KOPT-K1 (cell line): Measurements from ENCODE around the gene SUPT20H.
A peak's percentile ranks its signal among the peaks of the same experiment; 100 is the strongest.
"Not testable (repeated sequence)": the region's sequence is repeated elsewhere in the genome, so short reads cannot be mapped to it uniquely, and the experiment has no call there.

ENCODE experiments used
- H3K27ac ChIP-seq: fragments of 200-600 bp; sonication (generic); 2 replicates; pipeline ENCODE4 v1.5.1; 2016; ENCODE audit warnings: antibody characterized with exemption, mild to moderate bottlenecking, low read depth, low read length; ENCODE audit not compliant: poor library complexity, severe bottlenecking
- H3K36me3 ChIP-seq: fragments of 200-600 bp; sonication (generic); 2 replicates; pipeline ENCODE4 v1.5.1; 2017; ENCODE audit warnings: antibody characterized with exemption, mild to moderate bottlenecking, low read length, moderate library complexity; ENCODE audit not compliant: insufficient read depth
- H3K9me3 ChIP-seq: fragments of 200-600 bp; sonication (generic); 2 replicates; pipeline ENCODE4 v1.5.1; 2017; ENCODE audit warnings: antibody characterized with exemption, low read length, mild to moderate bottlenecking; ENCODE audit not compliant: insufficient read depth, poor library complexity, severe bottlenecking

The SUPT20H gene

GRCh38 chr13:37087486-37087885 lies 28.0 kb upstream of the SUPT20H start:
- H3K9me3 ChIP-seq: no peaks in the 10 kb centered on the region
- no peak overlapping the region for H3K27ac ChIP-seq
- H3K36me3 ChIP-seq: no peaks in the 10 kb centered on the region

GRCh38 chr13:37085606-37086005 lies 26.1 kb upstream of the SUPT20H start:
- Histone ChIP-seq H3K9me3 (no peaks in the 10 kb centered on the region), H3K27ac (no peak overlapping the region), H3K36me3 (no peaks in the 10 kb centered on the region)

GRCh38 chr13:37076818-37077217 lies 17.3 kb upstream of the SUPT20H start:
- Histone ChIP-seq H3K9me3 (no peaks in the 10 kb centered on the region), H3K36me3 (no peaks in the 10 kb centered on the region), H3K27ac (no peak overlapping the region)

GRCh38 chr13:37075164-37075563 lies 15.7 kb upstream of the SUPT20H start:
- no peak overlapping the region for H3K27ac ChIP-seq
- H3K9me3 ChIP-seq: no peaks in the 10 kb centered on the region
- H3K36me3 ChIP-seq: no peaks in the 10 kb centered on the region

- H3K27ac ChIP-seq: no peak overlapping the region
Observed at GRCh38 chr13:37074703-37075102, 15.2 kb upstream of the SUPT20H start.

GRCh38 chr13:37072024-37072423 lies 12.5 kb upstream of the SUPT20H start:
- no peaks in the 10 kb centered on the region for H3K9me3 ChIP-seq
- H3K27ac ChIP-seq: no peak overlapping the region
- no peaks in the 10 kb centered on the region for H3K36me3 ChIP-seq

More at GRCh38 chr13:37074703-37075102, 15.2 kb upstream of the SUPT20H start:
- Histone ChIP-seq H3K36me3 (no peaks in the 10 kb centered on the region), H3K9me3 (no peaks in the 10 kb centered on the region)

- Histone ChIP-seq H3K27ac (no peak overlapping the region), H3K36me3 (no peaks in the 10 kb centered on the region), H3K9me3 (no peaks in the 10 kb centered on the region)
Observed at GRCh38 chr13:37070956-37071355, 11.5 kb upstream of the SUPT20H start.

GRCh38 chr13:37070145-37070695 lies 10.7 kb upstream of the SUPT20H start:
- Histone ChIP-seq H3K36me3 (no peaks in the 10 kb centered on the region), H3K27ac (no peak overlapping the region), H3K9me3 (no peaks in the 10 kb centered on the region)

- Histone ChIP-seq H3K36me3 (no peaks in the 10 kb centered on the region), H3K9me3 (no peaks in the 10 kb centered on the region), H3K27ac (no peak overlapping the region)
Observed at GRCh38 chr13:37069597-37070103, 10.2 kb upstream of the SUPT20H start.

- no peaks in the 10 kb centered on the region for H3K9me3 ChIP-seq
- H3K36me3 ChIP-seq: no peaks in the 10 kb centered on the region
- H3K27ac ChIP-seq: no peak overlapping the region
Observed at GRCh38 chr13:37068962-37069361, 9.5 kb upstream of the SUPT20H start.

- no peak overlapping the region for H3K27ac ChIP-seq
- no peaks in the 10 kb centered on the region for H3K9me3 ChIP-seq
Observed at GRCh38 chr13:37067874-37068273, 8.4 kb upstream of the SUPT20H start.

GRCh38 chr13:37065890-37066526 lies 6.5 kb upstream of the SUPT20H start:
- Histone ChIP-seq H3K36me3 (no peaks in the 10 kb centered on the region), H3K27ac (no peak overlapping the region), H3K9me3 (no peaks in the 10 kb centered on the region)

More at GRCh38 chr13:37067874-37068273, 8.4 kb upstream of the SUPT20H start:
- no peaks in the 10 kb centered on the region for H3K36me3 ChIP-seq

GRCh38 chr13:37059848-37060192 lies 332 bp upstream of the SUPT20H start:
- Histone ChIP-seq H3K27ac (peak overlapping the region; percentile 86), H3K9me3 (peaks cover 5% of the 10 kb centered on the region), H3K36me3 (peaks cover 7% of the 10 kb centered on the region; the same call in 1 of the 2 replicates)

- not testable (repeated sequence) for H3K9me3 ChIP-seq, H3K27ac ChIP-seq
- peaks cover 16% of the 10 kb centered on the region for H3K36me3 ChIP-seq
Observed at GRCh38 chr13:37056228-37056627, 3.3 kb downstream of the SUPT20H start.

GRCh38 chr13:37053111-37053510 lies 6.4 kb downstream of the SUPT20H start:
- H3K9me3 ChIP-seq, H3K27ac ChIP-seq: not testable (repeated sequence)
- peaks cover 47% of the 10 kb centered on the region for H3K36me3 ChIP-seq

GRCh38 chr13:37049810-37050209 lies 9.7 kb downstream of the SUPT20H start:
- no peaks in the 10 kb centered on the region for H3K9me3 ChIP-seq
- peaks cover 71% of the 10 kb centered on the region for H3K36me3 ChIP-seq
- H3K27ac ChIP-seq: no peak overlapping the region
